ENCODE data around the gene WSCD2. TPM values are rescaled to one million over a fixed set of nuclear protein-coding genes. Genes with fewer than 3 reads are reported as not detected.

WSCD2 gene
- polyA plus RNA-seq, 3 donors = not detected

DNA sequence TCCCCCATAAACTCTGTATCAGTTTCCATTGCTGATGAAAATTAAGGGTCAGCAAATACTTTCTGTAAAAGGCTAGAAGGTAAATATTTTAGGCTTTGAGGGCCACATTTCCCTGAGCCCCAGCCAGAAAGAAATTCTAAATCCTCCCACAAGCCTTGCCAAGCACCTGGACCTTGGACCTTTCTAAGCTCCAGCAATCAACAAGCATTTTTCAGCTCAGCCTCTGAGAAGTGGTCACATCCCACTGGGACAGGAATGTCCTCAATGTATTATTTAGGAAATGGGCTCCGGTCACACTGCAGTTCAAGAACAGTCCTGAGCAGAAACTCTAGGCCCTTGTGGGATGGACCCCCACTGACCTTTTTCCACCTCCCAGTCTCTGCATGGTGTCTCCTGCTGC is 55.9 kb downstream of the WSCD2 start:
- intact Hi-C loops (cut with micrococcal nuclease) = no loop called here
- Mint-ChIP-seq H3K4me1 (no peaks in the 10 kb centered on the region), H3K27me3 (ENCODE audit: low read depth in 3 of 3) (peaks cover 8 to 13% (median 12%) of the 10 kb centered on the region in 3 donors), H3K36me3 (no peaks in the 10 kb centered on the region), H3K4me3 (no peak overlapping the region), H3K9me3 (no peaks in the 10 kb centered on the region), H3K27ac (peak overlapping the region in 1 of 7 donors; percentile 47)
- DNase-seq = no peak
- Histone ChIP-seq H3K9me3 (replicated peaks in 1 of 2; ENCODE audit: control insufficient read depth in 1 of 2, insufficient read depth in 1 of 2, low read length in 2 of 2) (no peaks in the 10 kb centered on the region), H3K36me3 (replicated peaks in 1 of 2; ENCODE audit: control insufficient read depth in 1 of 2, insufficient read depth in 2 of 2, low read length in 2 of 2) (no peaks in the 10 kb centered on the region), H2AFZ (ENCODE audit: insufficient read depth, low read depth, low read length, poor library complexity, severe bottlenecking) (no peak overlapping the region), H3K4me3 (replicated peaks in 1 of 3; ENCODE audit: low read depth in 2 of 3, low read length in 3 of 3) (no peak overlapping the region), H3K27ac (ENCODE audit: low read depth in 1 of 2, low read length in 2 of 2) (no peak overlapping the region), H3K79me2 (ENCODE audit: insufficient read depth, low read length) (no peaks in the 10 kb centered on the region), H4K20me1 (ENCODE audit: insufficient read depth, low read length) (no peaks in the 10 kb centered on the region), H3K4me1 (ENCODE audit: control insufficient read depth in 1 of 2, insufficient read depth in 2 of 2, low read length in 2 of 2) (no peaks in the 10 kb centered on the region), H3K4me2 (replicated peaks; ENCODE audit: extremely low read depth, low read length, poor library complexity, severe bottlenecking) (no peak overlapping the region), H3K9ac (ENCODE audit: insufficient read depth, low read length, poor library complexity, severe bottlenecking) (no peak overlapping the region), H3K27me3 (ENCODE audit: control insufficient read depth in 2 of 2, insufficient read depth in 2 of 2, low read length in 2 of 2) (no peaks in the 10 kb centered on the region)
- TF ChIP-seq, protein P1, sequence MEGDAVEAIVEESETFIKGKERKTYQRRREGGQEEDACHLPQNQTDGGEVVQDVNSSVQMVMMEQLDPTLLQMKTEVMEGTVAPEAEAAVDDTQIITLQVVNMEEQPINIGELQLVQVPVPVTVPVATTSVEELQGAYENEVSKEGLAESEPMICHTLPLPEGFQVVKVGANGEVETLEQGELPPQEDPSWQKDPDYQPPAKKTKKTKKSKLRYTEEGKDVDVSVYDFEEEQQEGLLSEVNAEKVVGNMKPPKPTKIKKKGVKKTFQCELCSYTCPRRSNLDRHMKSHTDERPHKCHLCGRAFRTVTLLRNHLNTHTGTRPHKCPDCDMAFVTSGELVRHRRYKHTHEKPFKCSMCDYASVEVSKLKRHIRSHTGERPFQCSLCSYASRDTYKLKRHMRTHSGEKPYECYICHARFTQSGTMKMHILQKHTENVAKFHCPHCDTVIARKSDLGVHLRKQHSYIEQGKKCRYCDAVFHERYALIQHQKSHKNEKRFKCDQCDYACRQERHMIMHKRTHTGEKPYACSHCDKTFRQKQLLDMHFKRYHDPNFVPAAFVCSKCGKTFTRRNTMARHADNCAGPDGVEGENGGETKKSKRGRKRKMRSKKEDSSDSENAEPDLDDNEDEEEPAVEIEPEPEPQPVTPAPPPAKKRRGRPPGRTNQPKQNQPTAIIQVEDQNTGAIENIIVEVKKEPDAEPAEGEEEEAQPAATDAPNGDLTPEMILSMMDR (IDR thresholded peaks at IDR 0.05) = no peak
- WGBS (ENCODE audit: insufficient coverage) = no CpG with 5 or more reads among the region's 1 CpG

DNA sequence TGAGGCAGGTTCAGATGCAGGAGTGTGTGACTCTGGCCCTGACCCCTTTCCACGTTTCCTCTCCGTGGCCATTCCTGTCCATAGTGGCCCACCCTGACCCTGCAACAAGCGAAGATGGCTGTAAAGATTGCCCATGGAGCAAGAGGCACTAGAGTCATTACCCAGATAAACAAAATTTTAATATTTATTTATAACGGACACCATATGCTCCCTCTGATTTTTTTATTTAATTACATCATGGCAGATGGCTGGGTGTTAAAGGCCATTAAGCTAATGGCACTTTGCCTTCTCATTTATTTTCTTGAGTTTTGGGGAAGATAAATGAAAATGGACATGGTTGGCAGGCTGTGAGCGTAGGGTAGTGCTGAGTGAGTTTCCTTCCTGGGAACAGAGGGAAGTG is 58.7 kb downstream of the WSCD2 start:
- H3K9me3 Mint-ChIP-seq = no peaks in the 10 kb centered on the region
- H3K27me3 Mint-ChIP-seq (ENCODE audit: low read depth in 3 of 3) = peaks cover 2 to 10% (median 10%) of the 10 kb centered on the region in 3 donors
- H3K79me2 ChIP-seq (ENCODE audit: insufficient read depth, low read length) = no peaks in the 10 kb centered on the region
- intact Hi-C loops (cut with micrococcal nuclease) = no loop called here
- no peak overlapping the region for H3K27ac Mint-ChIP-seq
- no peaks in the 10 kb centered on the region for H4K20me1 ChIP-seq (ENCODE audit: insufficient read depth, low read length)
- H3K27ac ChIP-seq (ENCODE audit: low read depth in 1 of 2, low read length in 2 of 2) = no peak overlapping the region
- H3K27me3 ChIP-seq (ENCODE audit: control insufficient read depth in 2 of 2, insufficient read depth in 2 of 2, low read length in 2 of 2) = no peaks in the 10 kb centered on the region
- no peaks in the 10 kb centered on the region for H3K4me1 ChIP-seq (ENCODE audit: control insufficient read depth in 1 of 2, insufficient read depth in 2 of 2, low read length in 2 of 2)
- H3K4me1 Mint-ChIP-seq = no peaks in the 10 kb centered on the region
- TF ChIP-seq, protein P1 (IDR thresholded peaks at IDR 0.05) = no peak
- no peak overlapping the region for H3K4me3 Mint-ChIP-seq
- WGBS (ENCODE audit: insufficient coverage) = 75% methylated on average over 2 of the region's 5 CpGs
- H3K4me2 ChIP-seq (replicated peaks; ENCODE audit: extremely low read depth, low read length, poor library complexity, severe bottlenecking) = no peak overlapping the region
- no peak overlapping the region for H3K4me3 ChIP-seq (replicated peaks in 1 of 3; ENCODE audit: low read depth in 2 of 3, low read length in 3 of 3)
- no peak overlapping the region for H3K9ac ChIP-seq (ENCODE audit: insufficient read depth, low read length, poor library complexity, severe bottlenecking)
- no peak overlapping the region for H2AFZ ChIP-seq (ENCODE audit: insufficient read depth, low read depth, low read length, poor library complexity, severe bottlenecking)
- H3K36me3 ChIP-seq (replicated peaks in 1 of 2; ENCODE audit: control insufficient read depth in 1 of 2, insufficient read depth in 2 of 2, low read length in 2 of 2) = no peaks in the 10 kb centered on the region
- no peaks in the 10 kb centered on the region for H3K9me3 ChIP-seq (replicated peaks in 1 of 2; ENCODE audit: control insufficient read depth in 1 of 2, insufficient read depth in 1 of 2, low read length in 2 of 2)
- no peak for DNase-seq
- no peaks in the 10 kb centered on the region for H3K36me3 Mint-ChIP-seq
